Neural cell (in vitro differentiated cells): Measurements from ENCODE around the gene DMXL2. TPM values are rescaled to one million over a fixed set of nuclear protein-coding genes. Genes with fewer than 3 reads are reported as not detected.

ENCODE experiments used
- H2AFZ ChIP-seq: fragments of 200-600, 300-800 bp; sonication (generic), shearing (Covaris generic); 2 replicates; pipeline ENCODE4 v1.6.0; 2014; ENCODE audit warnings: low read depth, mild to moderate bottlenecking, antibody characterized with exemption, low read length, moderate library complexity
- H3F3A ChIP-seq: fragments of 200-600 bp; shearing (Covaris generic); 2 replicates; pipeline ENCODE4 v1.6.1; 2016; ENCODE audit warnings: mild to moderate bottlenecking, moderate library complexity, mixed read lengths, antibody characterized with exemption, low read length; ENCODE audit not compliant: insufficient read depth, poor library complexity, severe bottlenecking
- H3K27ac ChIP-seq: fragments of 200-600, 300-800 bp; sonication (generic), shearing (Covaris generic); 2 replicates; pipeline ENCODE4 v1.5.1; 2014; ENCODE audit warnings: mild to moderate bottlenecking, low read length, moderate library complexity
- H3K27me3 ChIP-seq: fragments of 300-800, 200-600 bp; sonication (generic), shearing (Covaris generic); 2 replicates; pipeline ENCODE4 v1.6.0; 2014; ENCODE audit warnings: mild to moderate bottlenecking, low read depth, low read length, moderate library complexity; ENCODE audit not compliant: insufficient read depth
- H3K36me3 ChIP-seq: fragments of 300-800, 200-600 bp; sonication (generic), shearing (Covaris generic); 2 replicates; pipeline ENCODE4 v1.5.1; 2014; ENCODE audit warnings: mild to moderate bottlenecking, antibody characterized with exemption, low read length, moderate library complexity; ENCODE audit not compliant: insufficient read depth
- H3K4me2 ChIP-seq: fragments of 300-800, 200-600 bp; sonication (generic), shearing (Covaris generic); 2 replicates; pipeline ENCODE4 v1.6.0; 2014; ENCODE audit warnings: mild to moderate bottlenecking, low read length
- H3K4me3 ChIP-seq: fragments of 300-800, 200-600 bp; sonication (generic), shearing (Covaris generic); 2 replicates; pipeline ENCODE4 v1.5.1; 2014; ENCODE audit warnings: mild to moderate bottlenecking, low read length, moderate library complexity
- H3K79me2 ChIP-seq: fragments of 200-600 bp; shearing (Covaris generic); replicated peaks from 2 replicates; pipeline ENCODE4 v1.6.0; 2014; ENCODE audit warnings: mild to moderate bottlenecking, low read length, moderate library complexity; ENCODE audit not compliant: insufficient read depth
- H3K9ac ChIP-seq: fragments of 300-800, 200-600 bp; sonication (generic), shearing (Covaris generic); 2 replicates; pipeline ENCODE4 v1.6.1; 2016; ENCODE audit warnings: mild to moderate bottlenecking, low read length, mixed read lengths
- H3K9me2 ChIP-seq: fragments of 200-600 bp; shearing (Covaris generic); 2 replicates; pipeline ENCODE4 v1.6.1; 2016; ENCODE audit warnings: mild to moderate bottlenecking, low read length, mixed read lengths; ENCODE audit not compliant: insufficient read depth
- H3K9me3 ChIP-seq: fragments of 200-600, 300-800 bp; sonication (generic), shearing (Covaris generic); 2 replicates; pipeline ENCODE4 v1.6.1; 2016; ENCODE audit warnings: mild to moderate bottlenecking, mixed run types, low read length, moderate library complexity, mixed read lengths
- H4K20me1 ChIP-seq: fragments of 200-600 bp; shearing (Covaris generic); 2 replicates; pipeline ENCODE4 v1.6.1; 2016; ENCODE audit warnings: mild to moderate bottlenecking, mixed run types; ENCODE audit not compliant: insufficient read depth
- CTCF ChIP-seq: fragments of 450-650 bp; IDR thresholded peaks from 2 replicates; pipeline ENCODE4 v1.5.1; 2014; ENCODE audit warnings: antibody characterized with exemption, mild to moderate bottlenecking, moderate library complexity; ENCODE audit not compliant: poor library complexity, severe bottlenecking
- EP300 ChIP-seq: fragments of 450-650 bp; conservative IDR thresholded peaks from 2 replicates; pipeline ENCODE4 v1.6.1; 2014; ENCODE audit warnings: antibody characterized with exemption, mild to moderate bottlenecking, moderate library complexity; ENCODE audit not compliant: poor library complexity, severe bottlenecking
- EZH2 ChIP-seq: fragments of 200-600, 300-800 bp; shearing (Covaris generic), sonication (generic); IDR thresholded peaks from 2 replicates; pipeline ENCODE4 v1.6.1; 2014; ENCODE audit warnings: antibody characterized with exemption, low read length, borderline replicate concordance, mild to moderate bottlenecking; ENCODE audit not compliant: insufficient read depth, poor library complexity, severe bottlenecking
- MXI1 ChIP-seq: fragments of 450-650 bp; conservative IDR thresholded peaks from 2 replicates; pipeline ENCODE4 v1.6.1; 2014; ENCODE audit warnings: antibody characterized with exemption, mild to moderate bottlenecking; ENCODE audit not compliant: poor library complexity, severe bottlenecking
- POLR2AphosphoS5 ChIP-seq: IDR thresholded peaks from 2 replicates; pipeline ENCODE4 v1.6.1; 2012
- RAD21 ChIP-seq: fragments of 450-650 bp; conservative IDR thresholded peaks from 2 replicates; pipeline ENCODE4 v1.6.1; 2014; ENCODE audit warnings: antibody characterized with exemption, mild to moderate bottlenecking, moderate library complexity
- REST ChIP-seq: IDR thresholded peaks from 2 replicates; pipeline ENCODE4 v1.6.1; 2012; ENCODE audit warnings: borderline replicate concordance
- SMC3 ChIP-seq: fragments of 450-650 bp; conservative IDR thresholded peaks from 2 replicates; pipeline ENCODE4 v1.6.1; 2014; ENCODE audit warnings: antibody characterized with exemption, mild to moderate bottlenecking, moderate library complexity; ENCODE audit not compliant: poor library complexity
- TAF1 ChIP-seq: IDR thresholded peaks from 2 replicates; pipeline ENCODE4 v1.6.1; 2012; ENCODE audit warnings: low read depth
- polyA plus RNA-seq: library from polyadenylated mRNA; depleted of rRNA; stranded (reverse); fragments of >200 nt; gene quantifications from 2 replicates; pipeline ENCODE4 v1.2.3, GENCODE V29; 2014

The DMXL2 gene
- polyA plus RNA-seq, 1 donor from 2014 or later = 176 TPM

GRCh38 chr15:51403072-51403878 lies 219.3 kb downstream of the DMXL2 start:
- no peaks in the 10 kb centered on the region for H3K79me2 ChIP-seq
- H3K9me2 ChIP-seq = no peaks in the 10 kb centered on the region
- no peaks in the 10 kb centered on the region for H3K27me3 ChIP-seq
- no peaks in the 10 kb centered on the region for H4K20me1 ChIP-seq
- H2AFZ ChIP-seq = no peak overlapping the region
- no peak overlapping the region for H3K9ac ChIP-seq
- no peaks in the 10 kb centered on the region for H3F3A ChIP-seq
- H3K4me3 ChIP-seq = no peak overlapping the region
- H3K27ac ChIP-seq = no peak overlapping the region
- H3K36me3 ChIP-seq = no peaks in the 10 kb centered on the region
- no peaks in the 10 kb centered on the region for H3K9me3 ChIP-seq
- no peak overlapping the region for H3K4me2 ChIP-seq
- peak; percentile 82 for TF ChIP-seq CTCF
- peak; percentile 84 for TF ChIP-seq RAD21
- peak; percentile 93 for TF ChIP-seq SMC3
- no peak for TF ChIP-seq POLR2AphosphoS5

- no peaks in the 10 kb centered on the region for H3K9me2 ChIP-seq
- no peak overlapping the region for H3K9ac ChIP-seq
- no peak overlapping the region for H3K27ac ChIP-seq
- H4K20me1 ChIP-seq = no peaks in the 10 kb centered on the region
- no peak overlapping the region for H2AFZ ChIP-seq
- H3K4me2 ChIP-seq = no peak overlapping the region
- no peak for TF ChIP-seq SMC3
- no peak for TF ChIP-seq EP300
- TF ChIP-seq RAD21 = no peak
- no peak for TF ChIP-seq MXI1
- TF ChIP-seq EZH2 = no peak
- no peak for TF ChIP-seq CTCF
- TF ChIP-seq TAF1 = no peak
- no peak for TF ChIP-seq REST
- no peak for TF ChIP-seq POLR2AphosphoS5
- H3K9me3 ChIP-seq = no peaks in the 10 kb centered on the region
- H3F3A ChIP-seq = no peaks in the 10 kb centered on the region
- H3K79me2 ChIP-seq = no peaks in the 10 kb centered on the region
- no peaks in the 10 kb centered on the region for H3K27me3 ChIP-seq
- H3K36me3 ChIP-seq = no peaks in the 10 kb centered on the region
- no peak overlapping the region for H3K4me3 ChIP-seq
Measured at GRCh38 chr15:51401872-51402517, 220.6 kb downstream of the DMXL2 start.
